HepG2 (cell line): Measurements from ENCODE around the gene TRMU. TPM values are rescaled to one million over a fixed set of nuclear protein-coding genes. Genes with fewer than 3 reads are reported as not detected.

Experiments used
- AGO2 ChIP-seq: fragments of 200-400 bp; formaldehyde crosslinking; optimal IDR thresholded peaks from 2 replicates; pipeline ENCODE3; 2017; ENCODE audit warnings: mild to moderate bottlenecking, low read depth, low read length, moderate library complexity
- ATF1 ChIP-seq: IDR thresholded peaks from 2 replicates; pipeline ENCODE4 v1.6.1; 2016; ENCODE audit warnings: mild to moderate bottlenecking, control low read depth
- FIP1L1 ChIP-seq: fragments of 200-400 bp; formaldehyde crosslinking; IDR thresholded peaks from 2 replicates; pipeline ENCODE4 v1.6.1; 2018; ENCODE audit warnings: low read depth, mild to moderate bottlenecking, low read length, moderate library complexity, borderline replicate concordance; ENCODE audit not compliant: insufficient read depth
- FLYWCH1 ChIP-seq: sonication (generic); formaldehyde crosslinking; IDR thresholded peaks from 2 replicates; pipeline ENCODE4 v1.8.1; 2023; ENCODE audit warnings: mild to moderate bottlenecking, missing genetic modification reagents
- HNRNPLL ChIP-seq: fragments of 200-400 bp; formaldehyde crosslinking; IDR thresholded peaks from 2 replicates; pipeline ENCODE4 v1.6.1; 2017; ENCODE audit warnings: mild to moderate bottlenecking, low read depth, low read length; ENCODE audit not compliant: poor library complexity, severe bottlenecking
- IKZF4 ChIP-seq: sonication (generic); formaldehyde crosslinking; IDR thresholded peaks from 2 replicates; pipeline ENCODE4 v1.5.1; 2020; ENCODE audit warnings: borderline replicate concordance, mild to moderate bottlenecking, low read depth, missing genetic modification reagents; ENCODE audit errors: not compliant biosample characterization
- SMAD9 ChIP-seq: sonication (generic); formaldehyde crosslinking; IDR thresholded peaks from 2 replicates; pipeline ENCODE4 v1.5.1; 2020; ENCODE audit warnings: mild to moderate bottlenecking, missing genetic modification reagents
- SP140L ChIP-seq: sonication (generic); formaldehyde crosslinking; IDR thresholded peaks from 2 replicates; pipeline ENCODE4 v1.4.0; 2020; ENCODE audit warnings: missing genetic modification reagents, borderline replicate concordance
- TCF12 ChIP-seq, 2 experiments: fragments of 450-650 bp in 1 of 2; sonication (generic) in 1 of 2; formaldehyde crosslinking in 1 of 2; IDR thresholded peaks; 2 replicates each; pipeline versions ENCODE4 v1.6.1 to v1.8.0; 2017 to 2022; ENCODE audit warnings: antibody characterized with exemption in 1 of 2, mild to moderate bottlenecking in 1 of 2, missing genetic modification reagents in 1 of 2, moderate library complexity in 1 of 2
- THYN1 ChIP-seq: sonication (generic); formaldehyde crosslinking; IDR thresholded peaks from 2 replicates; pipeline ENCODE4 v1.8.1; 2023; ENCODE audit warnings: low read depth, mild to moderate bottlenecking, moderate library complexity, missing genetic modification reagents, borderline replicate concordance
- TOPORS ChIP-seq: sonication (generic); formaldehyde crosslinking; IDR thresholded peaks from 2 replicates; pipeline ENCODE4 v1.8.0; 2023; ENCODE audit warnings: mild to moderate bottlenecking, missing genetic modification reagents
- YY1 ChIP-seq: IDR thresholded peaks from 2 replicates; pipeline ENCODE4 v1.6.1; 2011; ENCODE audit warnings: low read length, low read depth, moderate library complexity, mild to moderate bottlenecking; ENCODE audit not compliant: insufficient read depth, insufficient replicate concordance
- ZNF660 ChIP-seq: sonication (generic); formaldehyde crosslinking; IDR thresholded peaks from 2 replicates; pipeline ENCODE4 v1.5.1; 2020; ENCODE audit warnings: mild to moderate bottlenecking, low read depth, missing genetic modification reagents, borderline replicate concordance
- ZNF761 ChIP-seq: sonication (generic); formaldehyde crosslinking; conservative IDR thresholded peaks from 2 replicates; pipeline ENCODE4 v1.4.0; 2020; ENCODE audit warnings: mild to moderate bottlenecking, missing genetic modification reagents
- ZNF839 ChIP-seq: sonication (generic); formaldehyde crosslinking; IDR thresholded peaks from 2 replicates; pipeline ENCODE4 v1.4.0; 2020; ENCODE audit warnings: missing genetic modification reagents, mild to moderate bottlenecking, borderline replicate concordance
- polyA plus RNA-seq, 8 experiments: library from polyadenylated mRNA; depleted of rRNA in 3 of 8; stranded (reverse) in 7 of 8; unstranded in 1 of 8; fragments of >200 nt; fragmentation: Illumina TruSeq in 4 of 8; extraction: Trizol in 4 of 8; gene quantifications; 2 replicates each; pipeline versions ENCODE4 v1.2.1 to v1.2.3, GENCODE V29; 2011 to 2016; ENCODE audit warnings: low read depth in 4 of 8, missing spikeins in 1 of 8, mixed read lengths in 1 of 8; ENCODE audit not compliant: insufficient read depth in 1 of 8
- total RNA-seq, 5 experiments: library from RNA; depleted of rRNA; stranded (reverse); fragments of >200 nt; fragmentation: Illumina TruSeq; extraction: Trizol; gene quantifications; 2 replicates each; pipeline ENCODE4 v1.2.3, GENCODE V29; 2016; ENCODE audit warnings: low read depth in 1 of 5
- TF ChIP-seq, protein P1 (sequence below): sonication (generic); formaldehyde crosslinking; IDR thresholded peaks from 2 replicates; pipeline ENCODE4 v1.4.0; 2020; ENCODE audit warnings: missing genetic modification reagents, mild to moderate bottlenecking, borderline replicate concordance
- TF ChIP-seq, protein P2 (sequence below): sonication (generic); formaldehyde crosslinking; IDR thresholded peaks from 2 replicates; pipeline ENCODE4 v1.4.0; 2020; ENCODE audit warnings: missing genetic modification reagents
- TF ChIP-seq, protein P3 (sequence below), 2 experiments: sonication (generic) in 1 of 2; formaldehyde crosslinking in 1 of 2; IDR thresholded peaks; 2 replicates each; pipeline versions ENCODE4 v1.4.0 to v1.6.1; 2018 to 2020; ENCODE audit warnings: missing genetic modification reagents in 2 of 2, borderline replicate concordance in 1 of 2, low read depth in 1 of 2, mild to moderate bottlenecking in 1 of 2, missing biosample characterization in 1 of 2

TRMU gene
- total and polyA plus RNA-seq, 2 of the 13 experiments (the other 11 are each of a cell fraction or from before 2014, with no cell fraction given), result 31.0 to 50.2 TPM

GRCh38 chr22:46367707-46368191, 32.2 kb downstream of the TRMU start (continued):
- TF ChIP-seq, protein P1, sequence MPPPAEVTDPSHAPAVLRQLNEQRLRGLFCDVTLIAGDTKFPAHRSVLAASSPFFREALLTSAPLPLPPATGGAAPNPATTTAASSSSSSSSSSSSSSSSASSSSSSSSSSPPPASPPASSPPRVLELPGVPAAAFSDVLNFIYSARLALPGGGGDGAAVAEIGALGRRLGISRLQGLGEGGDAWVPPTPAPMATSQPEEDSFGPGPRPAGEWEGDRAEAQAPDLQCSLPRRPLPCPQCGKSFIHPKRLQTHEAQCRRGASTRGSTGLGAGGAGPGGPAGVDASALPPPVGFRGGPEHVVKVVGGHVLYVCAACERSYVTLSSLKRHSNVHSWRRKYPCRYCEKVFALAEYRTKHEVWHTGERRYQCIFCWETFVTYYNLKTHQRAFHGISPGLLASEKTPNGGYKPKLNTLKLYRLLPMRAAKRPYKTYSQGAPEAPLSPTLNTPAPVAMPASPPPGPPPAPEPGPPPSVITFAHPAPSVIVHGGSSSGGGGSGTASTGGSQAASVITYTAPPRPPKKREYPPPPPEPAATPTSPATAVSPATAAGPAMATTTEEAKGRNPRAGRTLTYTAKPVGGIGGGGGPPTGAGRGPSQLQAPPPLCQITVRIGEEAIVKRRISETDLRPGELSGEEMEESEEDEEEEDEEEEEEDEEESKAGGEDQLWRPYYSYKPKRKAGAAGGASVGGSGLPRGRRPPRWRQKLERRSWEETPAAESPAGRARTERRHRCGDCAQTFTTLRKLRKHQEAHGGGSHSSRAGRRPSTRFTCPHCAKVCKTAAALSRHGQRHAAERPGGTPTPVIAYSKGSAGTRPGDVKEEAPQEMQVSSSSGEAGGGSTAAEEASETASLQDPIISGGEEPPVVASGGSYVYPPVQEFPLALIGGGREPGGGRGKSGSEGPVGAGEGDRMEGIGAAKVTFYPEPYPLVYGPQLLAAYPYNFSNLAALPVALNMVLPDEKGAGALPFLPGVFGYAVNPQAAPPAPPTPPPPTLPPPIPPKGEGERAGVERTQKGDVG (CRISPR knock-in tag), result peak; percentile 70; the same call in 1 of the 2 replicates
- no peak for TF ChIP-seq THYN1 (CRISPR knock-in tag)
- TF ChIP-seq ZNF839 (CRISPR knock-in tag), result no peak
- TF ChIP-seq FLYWCH1 (CRISPR knock-in tag), result no peak
- no peak for TF ChIP-seq TCF12 (IDR thresholded peaks at IDR 0.05)
- TF ChIP-seq TCF12 (CRISPR knock-in tag; IDR thresholded peaks at IDR 0.05), result no peak
- TF ChIP-seq, protein P2, sequence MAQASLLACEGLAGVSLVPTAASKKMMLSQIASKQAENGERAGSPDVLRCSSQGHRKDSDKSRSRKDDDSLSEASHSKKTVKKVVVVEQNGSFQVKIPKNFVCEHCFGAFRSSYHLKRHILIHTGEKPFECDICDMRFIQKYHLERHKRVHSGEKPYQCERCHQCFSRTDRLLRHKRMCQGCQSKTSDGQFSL (CRISPR knock-in tag), result no peak
- TF ChIP-seq IKZF4, result no peak
- TF ChIP-seq YY1, result peak; percentile 53
- no peak for TF ChIP-seq ATF1 (CRISPR knock-in tag)
- TF ChIP-seq ZNF660 (CRISPR knock-in tag), result no peak
- no peak for TF ChIP-seq FIP1L1
- TF ChIP-seq SMAD9, result no peak
- no peak for TF ChIP-seq AGO2
- TF ChIP-seq, protein P3, sequence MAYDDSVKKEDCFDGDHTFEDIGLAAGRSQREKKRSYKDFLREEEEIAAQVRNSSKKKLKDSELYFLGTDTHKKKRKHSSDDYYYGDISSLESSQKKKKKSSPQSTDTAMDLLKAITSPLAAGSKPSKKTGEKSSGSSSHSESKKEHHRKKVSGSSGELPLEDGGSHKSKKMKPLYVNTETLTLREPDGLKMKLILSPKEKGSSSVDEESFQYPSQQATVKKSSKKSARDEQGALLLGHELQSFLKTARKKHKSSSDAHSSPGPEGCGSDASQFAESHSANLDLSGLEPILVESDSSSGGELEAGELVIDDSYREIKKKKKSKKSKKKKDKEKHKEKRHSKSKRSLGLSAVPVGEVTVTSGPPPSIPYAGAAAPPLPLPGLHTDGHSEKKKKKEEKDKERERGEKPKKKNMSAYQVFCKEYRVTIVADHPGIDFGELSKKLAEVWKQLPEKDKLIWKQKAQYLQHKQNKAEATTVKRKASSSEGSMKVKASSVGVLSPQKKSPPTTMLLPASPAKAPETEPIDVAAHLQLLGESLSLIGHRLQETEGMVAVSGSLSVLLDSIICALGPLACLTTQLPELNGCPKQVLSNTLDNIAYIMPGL (CRISPR knock-in tag; IDR thresholded peaks at IDR 0.05; ENCODE audit: borderline replicate concordance in 1 of 2, low read depth in 1 of 2), result peak; percentile 55 to 62; a peak in 2 of 4 replicates
- TF ChIP-seq TOPORS (CRISPR knock-in tag), result no peak
- peak; percentile 45 for TF ChIP-seq HNRNPLL
- no peak for TF ChIP-seq SP140L (CRISPR knock-in tag)
- no peak for TF ChIP-seq ZNF761 (CRISPR knock-in tag)
